ENCODE results near the gene RAG2.

Gene RAG2

GRCh38 chr11:36550385-36551115, 47.5 kb downstream of the RAG2 start:
- DNase-seq (ENCODE audit: low read depth in 3 of 3) = no peak
